HG03565 (cell line): ENCODE results near the gene MIPOL1.
"Not testable (repeated sequence)": the region's sequence is repeated elsewhere in the genome, so short reads cannot be mapped to it uniquely, and the experiment has no call there.

Experiments used
- ATAC-seq: cut with Tn5 transposase; IDR thresholded peaks from one replicate; pipeline ENCODE4 v1.9.1; 2021; ENCODE audit warnings: mild to moderate bottlenecking, moderate library complexity; ENCODE audit not compliant: unreplicated experiment

Gene MIPOL1

GRCh38 chr14:37278636-37279538 lies 81.2 kb downstream of the MIPOL1 start:
- no peak for ATAC-seq

- ATAC-seq, result no peak
Measured at GRCh38 chr14:37279818-37280217, 82.1 kb downstream of the MIPOL1 start.

- ATAC-seq, result no peak
Measured at GRCh38 chr14:37284760-37285159, 87.0 kb downstream of the MIPOL1 start.

- ATAC-seq, result no peak
Measured at GRCh38 chr14:37285220-37285619, 87.5 kb downstream of the MIPOL1 start.

GRCh38 chr14:37289688-37290087 lies 92.0 kb downstream of the MIPOL1 start:
- no peak for ATAC-seq

- ATAC-seq, result not testable (repeated sequence)
Measured at GRCh38 chr14:37295262-37295661, 97.5 kb downstream of the MIPOL1 start.

- no peak for ATAC-seq
Measured at GRCh38 chr14:37311252-37311651, 113.5 kb downstream of the MIPOL1 start.

GRCh38 chr14:37318938-37319337 lies 121.2 kb downstream of the MIPOL1 start:
- no peak for ATAC-seq

- no peak for ATAC-seq
Measured at GRCh38 chr14:37320106-37320505, 122.4 kb downstream of the MIPOL1 start.

- ATAC-seq, result no peak
Measured at GRCh38 chr14:37325332-37325731, 127.6 kb downstream of the MIPOL1 start.

GRCh38 chr14:37326434-37326833 lies 128.7 kb downstream of the MIPOL1 start:
- ATAC-seq, result no peak

GRCh38 chr14:37327933-37328332 lies 130.2 kb downstream of the MIPOL1 start:
- not testable (repeated sequence) for ATAC-seq

GRCh38 chr14:37328673-37329072 lies 130.9 kb downstream of the MIPOL1 start:
- ATAC-seq, result no peak

GRCh38 chr14:37329189-37330001 lies 131.7 kb downstream of the MIPOL1 start:
- no peak for ATAC-seq

GRCh38 chr14:37330910-37331309 lies 133.2 kb downstream of the MIPOL1 start:
- ATAC-seq, result no peak

- no peak for ATAC-seq
Measured at GRCh38 chr14:37340353-37340752, 142.6 kb downstream of the MIPOL1 start.

- no peak for ATAC-seq
Measured at GRCh38 chr14:37343307-37344094, 145.8 kb downstream of the MIPOL1 start.

GRCh38 chr14:37363661-37364060 lies 165.9 kb downstream of the MIPOL1 start:
- ATAC-seq, result no peak

GRCh38 chr14:37369425-37369824 lies 171.7 kb downstream of the MIPOL1 start:
- no peak for ATAC-seq

GRCh38 chr14:37375566-37375965 lies 177.8 kb downstream of the MIPOL1 start:
- no peak for ATAC-seq
